A673 (cell line): ENCODE data around the gene SMAD6.

Experiments used
- EZH2 ChIP-seq: fragments of 200-600 bp; sonication (generic); IDR thresholded peaks from 2 replicates; pipeline ENCODE4 v1.6.1; 2017; ENCODE audit warnings: borderline replicate concordance, low read depth, mild to moderate bottlenecking, mixed read lengths, antibody characterized with exemption, low read length; ENCODE audit not compliant: poor library complexity, severe bottlenecking
- TF ChIP-seq, protein P1 (sequence below): fragments of 300-800, 200-600 bp; sonication (generic); conservative IDR thresholded peaks from 2 replicates; pipeline ENCODE4 v1.5.1; 2017; ENCODE audit warnings: low read depth, mild to moderate bottlenecking, antibody characterized with exemption, low read length, moderate library complexity, mixed read lengths

DNA sequence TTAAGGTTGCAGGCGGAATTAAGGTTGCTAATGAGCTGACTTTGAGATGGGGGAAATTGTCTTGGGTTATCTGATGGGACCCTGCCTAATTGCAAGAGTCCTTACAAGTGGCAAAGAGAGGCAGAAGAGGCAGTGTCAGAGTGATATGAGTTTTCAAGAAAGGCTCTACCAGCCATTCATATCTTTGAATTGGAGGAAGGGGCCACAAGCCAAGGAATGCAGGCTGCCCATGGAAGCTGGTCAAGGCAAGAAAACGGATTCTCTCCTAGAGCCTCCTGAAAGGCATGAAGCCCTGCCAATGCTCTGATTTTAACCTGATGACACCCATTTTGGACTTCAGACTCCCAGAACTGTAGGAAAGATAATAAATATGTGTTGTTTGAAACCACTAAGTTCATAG, 20.6 kb upstream of the SMAD6 start:
- TF ChIP-seq, protein P1, sequence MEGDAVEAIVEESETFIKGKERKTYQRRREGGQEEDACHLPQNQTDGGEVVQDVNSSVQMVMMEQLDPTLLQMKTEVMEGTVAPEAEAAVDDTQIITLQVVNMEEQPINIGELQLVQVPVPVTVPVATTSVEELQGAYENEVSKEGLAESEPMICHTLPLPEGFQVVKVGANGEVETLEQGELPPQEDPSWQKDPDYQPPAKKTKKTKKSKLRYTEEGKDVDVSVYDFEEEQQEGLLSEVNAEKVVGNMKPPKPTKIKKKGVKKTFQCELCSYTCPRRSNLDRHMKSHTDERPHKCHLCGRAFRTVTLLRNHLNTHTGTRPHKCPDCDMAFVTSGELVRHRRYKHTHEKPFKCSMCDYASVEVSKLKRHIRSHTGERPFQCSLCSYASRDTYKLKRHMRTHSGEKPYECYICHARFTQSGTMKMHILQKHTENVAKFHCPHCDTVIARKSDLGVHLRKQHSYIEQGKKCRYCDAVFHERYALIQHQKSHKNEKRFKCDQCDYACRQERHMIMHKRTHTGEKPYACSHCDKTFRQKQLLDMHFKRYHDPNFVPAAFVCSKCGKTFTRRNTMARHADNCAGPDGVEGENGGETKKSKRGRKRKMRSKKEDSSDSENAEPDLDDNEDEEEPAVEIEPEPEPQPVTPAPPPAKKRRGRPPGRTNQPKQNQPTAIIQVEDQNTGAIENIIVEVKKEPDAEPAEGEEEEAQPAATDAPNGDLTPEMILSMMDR, result no peak
- TF ChIP-seq EZH2, result no peak
